ENCODE data around the gene LETM1.

Gene LETM1

GRCh38 chr4:1794809-1795298 lies 61.1 kb downstream of the LETM1 start:
- no peak for DNase-seq (ENCODE audit: low read depth)

- DNase-seq (ENCODE audit: low read depth), result no peak
Observed at GRCh38 chr4:1793940-1794808, 61.8 kb downstream of the LETM1 start.

- DNase-seq (ENCODE audit: low read depth), result peak; percentile 16
Observed at GRCh38 chr4:1793496-1793840, 62.5 kb downstream of the LETM1 start.

DNA sequence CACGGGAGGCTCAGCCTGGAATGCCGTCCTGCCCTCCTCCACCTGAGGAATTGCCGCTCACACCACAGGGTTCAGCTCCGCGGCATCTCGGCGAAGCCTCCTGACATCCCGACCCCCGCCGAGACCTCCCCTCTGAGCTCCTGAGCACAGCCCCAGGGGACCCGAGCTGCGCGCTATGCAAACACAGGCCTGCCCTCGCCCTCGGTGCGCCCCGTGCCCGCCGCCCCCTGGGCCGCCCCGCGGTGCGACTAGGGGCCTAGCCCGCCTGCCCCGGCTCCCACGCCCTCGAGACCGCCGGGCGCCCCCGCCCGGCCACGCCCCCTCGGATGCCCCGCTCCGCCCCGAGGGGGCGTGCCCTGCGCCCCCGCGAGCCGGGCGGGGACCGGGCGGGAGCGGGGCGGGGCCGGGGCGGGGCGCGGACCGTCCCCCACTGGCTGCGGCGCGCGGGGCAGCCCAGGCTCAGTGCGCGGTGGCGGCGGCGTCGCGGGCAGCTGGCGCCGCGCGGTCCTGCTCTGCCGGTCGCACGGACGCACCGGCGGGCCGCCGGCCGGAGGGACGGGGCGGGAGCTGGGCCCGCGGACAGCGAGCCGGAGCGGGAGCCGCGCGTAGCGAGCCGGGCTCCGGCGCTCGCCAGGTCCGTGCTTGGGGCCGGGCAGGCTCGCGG lies 63.0 kb downstream of the LETM1 start, which contains the start of gene FGFR3:
Gene FGFR3 (plus strand): TSS at position 462 of the 664 bp plus-strand sequence. CDS start 642 bp downstream, outside the sequence.
- peak; percentile 11 for DNase-seq (ENCODE audit: low read depth)

DNA sequence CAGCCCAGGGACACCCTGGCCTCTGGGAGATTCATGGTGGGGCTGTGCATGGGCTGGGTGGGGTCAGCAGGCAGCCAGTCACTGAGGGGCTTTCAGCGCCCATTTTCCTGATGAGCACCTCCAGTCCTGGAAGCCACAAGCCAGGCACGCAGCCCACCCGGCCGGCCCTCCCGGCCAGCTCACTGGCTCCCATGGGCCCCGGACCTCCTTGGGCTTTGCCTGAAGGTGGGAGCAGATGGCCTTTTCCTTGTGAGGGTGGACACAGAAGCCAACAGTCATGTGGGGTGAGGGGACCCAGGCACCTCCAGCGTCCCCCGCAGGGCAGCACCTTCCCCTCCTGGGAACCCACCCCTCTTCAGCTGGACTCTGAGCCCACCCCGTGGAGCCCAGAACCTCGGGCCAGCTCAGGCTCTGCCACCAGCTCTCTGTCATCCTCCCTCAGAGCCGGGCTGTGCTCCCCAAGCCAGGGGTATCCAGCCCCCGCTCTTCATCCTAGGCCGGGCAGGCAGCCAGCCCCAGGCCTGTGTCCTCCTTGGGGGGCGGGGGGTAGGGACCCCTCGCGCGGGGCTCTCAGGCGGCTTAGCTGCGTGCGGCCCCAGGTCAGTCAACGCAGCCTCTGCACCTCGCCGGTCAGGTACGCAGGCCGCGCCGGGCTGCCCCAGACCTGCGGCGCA lies 63.7 kb downstream of the LETM1 start:
- DNase-seq (ENCODE audit: low read depth), result no peak

- DNase-seq (ENCODE audit: low read depth), result no peak
Observed at GRCh38 chr4:1790005-1790404, 66.0 kb downstream of the LETM1 start.

DNA sequence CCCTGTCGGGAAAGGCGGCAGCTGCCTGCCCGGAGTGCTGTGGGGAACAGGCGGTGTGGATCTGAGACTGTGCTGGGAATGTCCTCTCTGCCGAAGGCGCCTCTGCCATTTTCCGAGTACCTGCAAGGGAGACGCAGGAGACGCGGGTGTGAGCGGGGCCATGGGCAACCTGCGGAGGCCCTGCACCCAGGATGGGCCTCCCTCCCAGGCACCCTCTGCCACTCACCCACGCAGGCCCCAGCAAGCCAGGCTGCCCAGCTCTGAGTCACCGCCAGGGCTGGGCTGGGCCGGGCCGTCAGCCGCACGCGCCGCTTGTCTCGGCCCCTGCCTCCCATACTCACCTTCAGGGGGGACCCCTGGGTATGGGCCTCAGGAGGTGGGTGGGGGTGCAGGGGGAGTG lies 66.4 kb downstream of the LETM1 start:
- DNase-seq (ENCODE audit: low read depth), result no peak

GRCh38 chr4:1788254-1788973 lies 67.5 kb downstream of the LETM1 start:
- no peak for DNase-seq (ENCODE audit: low read depth)

DNA sequence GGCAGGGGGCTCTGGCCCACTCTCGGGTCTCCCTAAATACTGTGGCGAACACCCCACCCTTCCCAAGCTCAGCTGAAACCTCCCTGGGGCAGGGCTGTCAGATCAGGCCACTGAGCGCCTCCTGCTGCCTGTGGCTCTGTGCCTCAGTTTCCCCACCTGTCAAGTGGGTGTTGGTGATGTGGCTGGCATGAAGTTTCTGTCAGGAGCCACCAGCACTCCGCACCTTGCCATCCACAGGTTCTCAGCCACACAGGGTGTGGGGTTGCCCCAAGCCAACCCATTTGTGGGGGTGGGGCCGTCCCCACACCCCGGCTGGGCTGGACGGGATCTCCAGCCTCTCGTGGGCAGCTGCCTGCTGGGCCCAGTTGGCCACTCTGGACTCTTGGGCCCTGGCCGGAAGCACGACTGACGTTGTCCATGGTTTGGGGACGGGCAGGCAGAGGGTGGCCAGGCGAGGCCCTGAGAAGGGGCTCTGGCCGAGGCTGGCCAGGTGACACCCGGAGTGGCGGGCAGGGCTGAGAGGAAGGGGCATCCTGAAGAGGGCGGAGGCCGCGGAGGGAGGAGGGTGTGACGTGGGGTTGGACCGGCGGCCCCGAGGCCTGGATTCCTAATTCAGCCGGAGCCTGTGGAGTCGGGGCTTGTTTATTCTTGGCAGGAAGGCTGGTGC lies 68.4 kb downstream of the LETM1 start:
- no peak for DNase-seq (ENCODE audit: low read depth)

DNA sequence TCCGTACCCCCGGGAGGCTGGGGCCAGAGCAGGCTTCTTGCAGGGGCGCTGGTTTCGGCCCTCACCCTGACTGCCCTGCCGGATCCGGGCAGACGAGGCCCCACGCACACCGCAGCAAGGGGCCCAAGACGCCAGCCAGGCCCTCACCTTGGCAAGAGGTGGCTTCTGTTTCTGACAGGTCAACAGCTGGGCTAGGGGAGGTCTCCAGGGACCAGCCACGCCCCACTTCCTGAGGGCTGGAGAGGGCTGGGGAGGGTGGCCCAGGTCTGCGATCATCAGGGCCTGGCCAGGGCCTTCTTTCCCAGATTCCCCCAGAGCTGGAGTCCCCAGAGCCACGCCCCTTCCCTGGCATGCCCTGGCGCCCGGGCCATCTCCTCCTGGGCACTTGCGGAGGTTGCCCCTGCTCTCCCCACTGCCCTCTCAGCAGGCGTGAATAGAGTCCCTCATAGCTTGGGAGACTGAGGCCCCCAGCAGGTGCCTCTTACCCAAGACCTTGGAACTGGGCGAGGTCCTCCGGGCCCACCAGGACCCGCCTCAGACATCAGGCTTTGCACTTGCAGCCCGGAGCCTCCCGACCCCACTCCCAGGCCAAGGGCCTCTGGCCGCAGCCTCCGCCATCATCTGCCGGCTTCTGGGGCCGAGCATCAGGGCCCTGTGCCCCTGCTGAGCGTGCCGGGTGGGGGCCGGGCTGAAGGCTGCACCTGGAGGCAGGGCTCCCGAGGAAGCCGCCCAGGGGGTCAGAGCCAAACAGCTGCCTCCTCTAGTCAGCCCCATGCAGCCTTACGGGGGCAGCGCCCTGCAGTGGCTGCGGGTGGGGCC lies 69.2 kb downstream of the LETM1 start:
- DNase-seq (ENCODE audit: low read depth), result no peak

DNA sequence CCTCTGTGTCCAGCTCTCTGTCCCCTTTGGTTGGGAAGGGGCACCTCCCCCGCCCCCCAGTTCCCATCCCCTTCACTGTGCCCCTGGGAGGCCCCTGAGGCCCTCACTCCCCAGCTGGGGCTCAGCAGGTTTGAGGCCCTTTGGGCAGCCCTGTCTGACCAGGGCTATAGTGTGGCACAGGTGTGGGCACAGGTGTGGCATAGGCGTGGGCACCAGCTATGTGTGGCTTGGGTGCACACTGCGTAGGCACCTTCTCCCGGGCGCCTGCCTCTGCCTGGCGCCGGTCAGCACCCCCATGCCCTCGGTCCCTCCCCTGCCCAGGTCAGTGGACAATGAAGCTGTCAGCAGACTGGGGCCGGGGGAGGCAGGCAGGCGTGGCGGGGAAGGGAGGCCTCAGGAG lies 70.4 kb downstream of the LETM1 start:
- DNase-seq (ENCODE audit: low read depth), result no peak

DNA sequence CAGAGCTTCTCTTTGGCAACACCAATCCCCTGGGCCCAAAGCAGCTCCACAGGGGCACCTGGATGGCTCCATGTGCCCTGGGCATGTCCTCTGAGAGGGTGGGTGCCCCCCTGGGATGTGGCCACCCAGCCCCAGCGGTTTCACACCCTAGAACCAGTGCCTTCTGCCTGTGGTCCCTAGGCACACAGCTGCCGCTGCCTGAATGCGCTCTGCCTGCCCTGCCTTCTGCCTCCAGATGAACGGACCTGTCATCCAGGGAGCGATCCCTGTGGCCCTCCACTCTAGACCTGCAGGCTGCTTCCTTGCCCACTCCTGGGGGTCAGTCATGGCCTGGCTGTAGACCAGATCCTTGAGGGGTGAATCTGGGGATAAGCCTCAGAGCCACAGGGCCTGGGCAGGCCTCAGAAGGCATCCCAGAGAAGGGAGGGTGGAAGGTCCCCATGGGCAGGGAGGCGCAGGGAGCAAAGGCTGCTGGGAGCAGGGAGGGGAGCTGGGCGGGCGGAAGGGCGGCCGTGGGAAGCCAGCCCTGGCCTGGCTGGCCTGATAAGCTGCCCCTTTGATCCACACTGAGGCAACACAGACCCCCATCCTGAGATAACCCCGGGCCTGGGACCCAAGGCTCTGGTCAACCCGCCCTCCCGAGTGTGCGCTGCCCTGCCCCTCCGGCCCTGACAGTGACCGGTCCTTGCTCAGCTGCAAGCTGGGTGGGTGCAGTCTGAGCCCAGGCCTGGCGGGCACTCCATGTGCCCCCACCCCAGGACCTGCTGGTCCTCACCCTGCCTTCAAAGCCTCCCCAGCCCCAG lies 71.0 kb downstream of the LETM1 start:
- DNase-seq (ENCODE audit: low read depth), result no peak

DNA sequence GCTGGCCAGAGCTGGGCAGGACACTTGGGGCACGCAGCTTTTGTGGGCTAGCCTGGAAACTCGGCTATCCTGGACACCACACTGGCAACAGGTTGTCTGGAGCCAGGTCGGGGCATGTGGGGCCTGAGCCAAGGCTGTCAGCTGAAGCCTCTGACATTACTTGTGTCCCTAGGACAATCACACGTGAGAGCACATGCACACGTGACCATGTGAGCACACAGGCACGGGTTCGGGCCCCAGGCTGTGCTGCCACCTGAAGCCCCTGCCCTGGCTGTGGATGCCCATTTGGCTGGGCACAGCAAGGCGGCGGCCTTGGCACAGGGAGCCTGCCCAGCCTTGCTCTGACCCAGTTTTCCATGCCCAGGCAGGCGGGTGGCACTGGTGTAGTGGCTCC lies 71.6 kb downstream of the LETM1 start:
- no peak for DNase-seq (ENCODE audit: low read depth)

DNA sequence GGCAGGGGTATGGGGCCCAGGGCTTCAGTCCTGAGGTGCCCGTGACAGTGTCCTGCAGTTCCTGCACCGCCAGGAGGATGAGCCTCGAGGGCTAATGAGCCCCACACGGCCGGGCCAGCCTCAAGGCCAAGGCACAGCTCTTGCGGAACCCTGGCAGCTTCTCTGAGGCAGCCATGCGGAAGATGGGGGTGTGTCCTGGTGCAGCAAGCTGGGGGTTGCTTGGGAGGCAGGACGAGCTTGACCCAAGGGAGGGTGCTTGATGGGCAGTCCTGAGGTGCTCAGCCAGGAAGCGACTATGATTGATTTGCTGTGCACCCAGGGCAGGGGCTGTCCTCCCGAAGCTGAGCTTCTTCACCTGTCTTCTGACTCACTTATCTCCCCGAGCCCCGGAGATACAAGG lies 72.0 kb downstream of the LETM1 start:
- DNase-seq (ENCODE audit: low read depth), result no peak

DNA sequence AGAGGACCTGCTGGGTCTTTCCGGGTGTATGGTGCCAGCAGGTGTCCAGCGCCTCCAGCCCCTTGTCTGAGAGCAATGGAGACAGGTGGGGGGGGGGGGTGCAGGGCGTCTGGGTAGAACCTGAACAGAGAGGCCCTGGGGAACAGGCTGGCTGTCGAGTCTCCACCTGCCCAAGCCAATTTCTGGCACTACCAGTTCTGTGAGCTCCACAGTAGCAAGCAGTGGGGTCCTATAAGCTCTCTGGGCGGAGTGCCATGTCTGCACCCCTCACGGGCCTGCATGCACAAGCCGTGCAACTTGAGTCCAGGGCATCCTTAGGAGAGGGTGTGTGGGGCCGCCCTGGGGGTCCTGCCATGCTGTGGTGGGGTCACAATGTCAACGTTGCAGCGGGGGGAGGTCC lies 72.9 kb downstream of the LETM1 start:
- DNase-seq (ENCODE audit: low read depth), result no peak

DNA sequence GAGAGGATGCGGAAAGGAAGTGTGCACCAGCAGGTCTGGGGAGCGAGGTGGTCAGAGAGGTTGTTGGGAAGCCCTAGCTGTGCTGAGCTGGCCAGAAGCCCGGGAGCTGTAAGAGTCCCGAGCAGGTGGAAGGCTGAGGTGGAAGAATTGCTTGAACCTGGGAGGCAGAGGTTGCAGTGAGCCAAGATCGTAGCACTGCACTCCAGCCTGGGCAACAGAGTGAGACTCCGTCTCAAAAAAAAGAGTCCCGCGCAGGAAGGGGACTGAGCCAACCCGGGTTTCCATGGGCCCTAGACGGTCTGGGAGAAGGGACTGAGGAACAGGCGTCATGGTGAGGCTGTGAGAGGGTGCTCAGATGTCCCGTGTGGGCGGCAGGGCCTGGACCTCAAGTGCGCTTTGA lies 75.5 kb downstream of the LETM1 start:
- DNase-seq (ENCODE audit: low read depth), result no peak

- no peak for DNase-seq (ENCODE audit: low read depth)
Observed at GRCh38 chr4:1779588-1780382, 76.2 kb downstream of the LETM1 start.

- no peak for DNase-seq (ENCODE audit: low read depth)
Observed at GRCh38 chr4:1778642-1779392, 77.1 kb downstream of the LETM1 start.
